ENCODE results near the gene NTSR1. TPM values are rescaled to one million over a fixed set of nuclear protein-coding genes. Genes with fewer than 3 reads are reported as not detected.

Gene NTSR1
- total and polyA plus RNA-seq, 2 of the 8 experiments (the other 6 are each of a cell fraction or from before 2014, with no cell fraction given), result 0.53 to 0.89 TPM

- TF ChIP-seq CTBP2 (IDR thresholded peaks at IDR 0.05; ENCODE audit: borderline replicate concordance, insufficient read depth, insufficient read length, low read length) (no peak), TBP (IDR thresholded peaks at IDR 0.05; ENCODE audit: low read depth, low read length) (no peak)
- peaks cover 6% of the 10 kb centered on the region; the same call in 1 of the 2 replicates for H3K79me1 ChIP-seq (ENCODE audit: low read depth, low read length)
- H3K56ac ChIP-seq (replicated peaks; ENCODE audit: insufficient read length, low read depth, low read length), result no peak overlapping the region
- H3K9ac ChIP-seq (replicated peaks in 1 of 4; ENCODE audit: extremely low read depth in 1 of 4, low read depth in 3 of 4, low read length in 3 of 4), result no peak overlapping the region
- H3K27me3 ChIP-seq (replicated peaks in 1 of 4; ENCODE audit: control insufficient read depth in 3 of 4, extremely low read depth in 1 of 4, insufficient read depth in 3 of 4, low read length in 3 of 4), result no peaks in the 10 kb centered on the region; a peak in 1 of 7 replicates
- H2BK120ac ChIP-seq (replicated peaks; ENCODE audit: low read depth, low read length), result no peak overlapping the region
- no peak overlapping the region for H3K4me3 ChIP-seq (ENCODE audit: extremely low read depth in 1 of 4, insufficient read depth in 2 of 4, low read depth in 3 of 4, low read length in 4 of 4)
- no peak overlapping the region for H4K91ac ChIP-seq (replicated peaks; ENCODE audit: insufficient read length, low read length)
- no peaks in the 10 kb centered on the region for H3K79me2 ChIP-seq (ENCODE audit: control insufficient read depth in 1 of 2, insufficient read depth in 2 of 2, low read length in 2 of 2)
- no peak overlapping the region for H2BK12ac ChIP-seq (ENCODE audit: low read depth, low read length)
- H3K14ac ChIP-seq (ENCODE audit: insufficient read length), result no peak overlapping the region
- no peak overlapping the region for H2AK5ac ChIP-seq (ENCODE audit: low read depth, low read length)
- no peak overlapping the region for H3K23ac ChIP-seq (ENCODE audit: insufficient read length)
- H3K23me2 ChIP-seq (ENCODE audit: low read depth, low read length), result no peaks in the 10 kb centered on the region
- ChIA-PET POLR2A (ENCODE audit: partially characterized antibody) (no interaction called here), CTCF (ENCODE audit: partially characterized antibody) (interaction anchor here (0.6 to 1.7 kb wide), 2 partner anchors 45 to 154 kb away, joined by 3 to 4 read pairs; no protein-coding TSS in a partner anchor)
- no peak overlapping the region for H2AFZ ChIP-seq (ENCODE audit: low read length)
- H2BK15ac ChIP-seq (ENCODE audit: low read length), result no peak overlapping the region
- no peaks in the 10 kb centered on the region for H3K9me3 ChIP-seq (ENCODE audit: insufficient read depth in 2 of 2, low read depth in 1 of 2, low read length in 1 of 2)
- H3K4ac ChIP-seq (replicated peaks; ENCODE audit: insufficient read length, low read depth, low read length), result no peak overlapping the region
- no peak overlapping the region for H4K5ac ChIP-seq (ENCODE audit: insufficient read length, low read depth, low read length)
- H3K36me3 ChIP-seq (ENCODE audit: control insufficient read depth in 2 of 4, insufficient read depth in 4 of 4, low read length in 3 of 4), result no peaks in the 10 kb centered on the region
- H4K20me1 ChIP-seq (replicated peaks in 1 of 2; ENCODE audit: control insufficient read depth in 1 of 2, insufficient read depth in 2 of 2, low read length in 2 of 2), result peaks cover 6 to 19% of the 10 kb centered on the region in 2 experiments
- DNase-seq (ENCODE audit: low read depth in 1 of 2, low spot score in 2 of 2), result no peak
- H4K8ac ChIP-seq (ENCODE audit: extremely low read depth, insufficient read depth, low read length), result no peak overlapping the region
- H2BK20ac ChIP-seq (ENCODE audit: low read length), result no peak overlapping the region
- H3K4me1 ChIP-seq (replicated peaks in 1 of 4; ENCODE audit: control insufficient read depth in 3 of 4, insufficient read depth in 4 of 4, low read length in 3 of 4), result no peaks in the 10 kb centered on the region
- H3K27ac ChIP-seq (ENCODE audit: low read depth, low read length), result no peak overlapping the region
- H2BK5ac ChIP-seq (ENCODE audit: low read depth, low read length), result no peak overlapping the region
- H3K4me2 ChIP-seq (ENCODE audit: insufficient read depth in 1 of 2, low read depth in 2 of 2, low read length in 2 of 2), result no peak overlapping the region
- FAIRE-seq, result no peak
- no peak overlapping the region for H3K18ac ChIP-seq (ENCODE audit: extremely low read depth, low read length)
- 88% methylated on average over 10 of the region's 18 CpGs; no CpG with 5 or more reads in 1 of the 2 experiments for WGBS, 2 experiments (ENCODE audit: extremely low coverage in 1 of 2, insufficient coverage in 1 of 2, insufficient read length in 1 of 2, insufficient replicate concordance in 2 of 2, low coverage in 1 of 2, low lambda C conversion rate in 2 of 2, missing lambda C conversion rate in 1 of 2)
These were observed 47.9 kb upstream of the NTSR1 start for GRCh38 chr20:62660768-62661167.
